GM18519 (cell line): ENCODE results near the gene SLCO1B3.

Source experiments
- ATAC-seq: cut with Tn5 transposase; IDR thresholded peaks from one replicate; pipeline ENCODE4 v1.9.1; 2021; ENCODE audit warnings: mild to moderate bottlenecking, moderate library complexity; ENCODE audit not compliant: unreplicated experiment, low FRiP score

The SLCO1B3 gene

GRCh38 chr12:20868277-20868676 lies 57.8 kb downstream of the SLCO1B3 start:
- no peak for ATAC-seq

DNA sequence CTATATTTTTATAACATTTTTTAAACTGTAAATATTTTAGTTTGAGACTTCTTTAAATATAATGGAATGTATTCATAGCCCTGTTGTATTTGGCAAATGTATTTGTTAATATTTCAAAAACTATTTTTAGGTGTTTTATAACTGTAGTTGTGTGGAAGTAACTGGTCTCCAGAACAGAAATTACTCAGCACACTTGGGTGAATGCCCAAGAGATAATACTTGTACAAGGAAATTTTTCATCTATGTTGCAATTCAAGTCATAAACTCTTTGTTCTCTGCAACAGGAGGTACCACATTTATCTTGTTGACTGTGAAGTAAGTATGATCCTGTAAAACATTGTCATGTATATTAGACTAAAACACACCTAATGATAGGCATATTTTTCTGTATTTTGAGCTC lies 72.8 kb downstream of the SLCO1B3 start:
- ATAC-seq: no peak

GRCh38 chr12:20885116-20885515 lies 74.6 kb downstream of the SLCO1B3 start:
- no peak for ATAC-seq

DNA sequence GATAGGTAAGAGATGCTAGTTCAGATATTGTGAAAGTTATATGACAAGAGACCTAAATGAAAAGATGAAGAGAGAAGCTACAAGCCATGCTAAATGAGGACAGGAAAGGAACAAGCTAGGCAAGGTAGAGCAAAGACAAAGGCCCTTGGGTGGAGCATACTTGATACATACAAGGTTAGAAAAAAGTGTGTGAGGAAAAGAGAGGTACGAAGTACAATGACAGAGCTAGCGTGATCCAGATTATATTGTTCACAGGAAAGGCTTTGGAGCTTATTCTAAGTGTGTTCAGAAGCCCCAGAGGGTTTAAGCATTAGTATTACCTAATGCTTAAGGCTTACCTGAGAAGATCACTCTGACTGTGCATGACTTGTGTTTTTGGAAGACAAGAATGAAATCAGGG lies 75.0 kb downstream of the SLCO1B3 start:
- no peak for ATAC-seq

- ATAC-seq: no peak
Observed at GRCh38 chr12:20917269-20917668, 106.8 kb downstream of the SLCO1B3 start.

DNA sequence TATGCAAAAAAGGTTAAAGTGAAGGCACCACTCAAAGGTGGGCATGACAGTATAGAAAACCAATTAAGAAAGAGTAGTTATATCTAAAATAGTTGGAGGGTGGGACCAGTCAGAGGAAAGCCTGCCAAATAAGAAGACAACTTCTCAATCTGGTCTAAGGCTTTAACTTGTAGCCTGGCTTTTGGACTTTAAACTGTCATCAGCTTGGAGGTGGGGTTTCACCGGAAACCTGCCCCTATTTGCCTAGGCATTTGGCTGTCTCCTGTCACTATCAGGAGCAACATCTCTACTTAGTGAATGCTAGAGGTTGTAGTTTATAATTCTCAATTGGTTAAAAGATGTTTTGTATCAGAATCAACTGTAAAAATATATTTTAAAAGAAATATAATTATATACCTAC lies 107.3 kb downstream of the SLCO1B3 start:
- ATAC-seq: no peak

DNA sequence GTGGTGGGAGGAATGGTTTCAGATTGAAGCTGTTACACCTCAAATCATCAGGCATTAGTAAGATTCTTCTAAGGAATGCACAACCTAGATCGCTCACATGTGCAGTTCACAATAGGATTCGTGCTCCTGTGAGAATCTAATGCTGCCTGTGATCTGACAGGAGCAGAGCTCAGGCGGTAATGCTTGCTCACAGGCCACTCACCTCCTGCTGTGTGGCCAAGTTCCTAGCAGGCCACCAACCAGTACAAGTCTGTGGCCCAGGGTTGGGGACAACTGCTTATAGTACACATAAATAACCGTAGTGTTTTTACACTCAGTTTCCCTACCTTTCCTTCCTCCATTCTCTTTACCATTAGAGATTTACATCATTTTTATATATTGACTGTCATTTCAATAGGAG lies 121.4 kb downstream of the SLCO1B3 start:
- no peak for ATAC-seq

DNA sequence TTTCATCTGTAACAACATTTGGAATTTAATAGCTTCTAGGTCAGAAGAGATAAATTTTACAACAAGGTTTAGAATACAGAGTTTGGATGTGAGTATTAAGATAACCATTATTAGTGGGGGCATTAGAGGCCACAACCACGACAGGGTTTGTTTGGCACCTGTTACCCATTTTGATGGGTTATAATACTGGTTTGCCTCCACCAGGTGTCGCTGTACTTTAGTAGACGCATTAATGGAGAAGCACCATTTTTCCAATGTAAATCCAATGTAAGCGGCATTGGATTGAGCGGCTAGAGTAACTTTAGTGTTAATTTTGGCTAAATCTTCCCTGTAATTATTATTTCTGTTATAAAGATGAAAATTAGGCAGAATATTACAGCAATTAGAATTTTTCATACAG lies 136.2 kb downstream of the SLCO1B3 start:
- ATAC-seq: peak; percentile 63

DNA sequence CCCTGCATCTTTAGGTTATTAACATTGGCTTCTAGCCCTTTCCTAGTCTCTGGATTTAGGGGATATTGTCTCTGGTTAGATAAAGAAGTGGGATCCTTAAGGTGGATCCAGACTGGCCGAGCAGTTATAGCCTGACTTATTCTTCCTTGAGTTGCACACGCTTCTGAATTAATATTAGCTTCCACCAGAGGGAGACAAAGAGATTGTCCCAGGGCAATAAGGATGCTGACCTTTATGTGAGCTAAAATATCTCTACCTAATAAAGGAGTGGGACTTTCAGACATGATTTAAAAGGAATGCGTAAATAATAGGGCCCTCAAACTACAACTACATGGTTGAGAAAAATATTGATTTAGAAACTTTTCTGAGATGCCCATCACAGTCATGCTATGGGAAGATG lies 139.7 kb downstream of the SLCO1B3 start:
- ATAC-seq: peak; percentile 75

- no peak for ATAC-seq
Observed at GRCh38 chr12:20963303-20963702, 152.8 kb downstream of the SLCO1B3 start.

DNA sequence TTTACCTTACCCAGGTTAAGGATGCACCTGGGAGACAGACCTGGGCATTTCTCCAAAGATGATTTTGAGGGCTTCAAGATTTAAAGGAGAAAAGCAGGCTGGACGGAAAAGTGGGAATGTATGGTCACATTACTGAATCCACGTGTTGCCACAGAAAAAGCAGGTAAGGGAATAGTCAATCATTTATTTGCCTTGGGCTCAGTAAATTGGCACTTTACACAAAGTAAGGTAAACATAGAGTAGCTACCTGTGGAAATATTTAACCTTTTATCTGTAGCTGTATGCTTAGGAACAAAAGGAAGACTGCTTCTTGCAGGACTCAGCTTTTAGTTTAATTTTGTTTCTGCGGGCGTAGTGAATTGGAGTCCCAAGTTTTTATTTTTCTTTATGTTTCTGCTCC lies 153.3 kb downstream of the SLCO1B3 start:
- no peak for ATAC-seq
